NOMO-1 treated with DMSO at 0.1 percent for 48 hours (cell line): ENCODE results near the gene PALD1.
A peak's percentile ranks its signal among the peaks of the same experiment; 100 is the strongest.

Experiments
- DNase-seq: peaks from one replicate; lab custom pipeline; 2025; ENCODE audit not compliant: unreplicated experiment; lab: John Stamatoyannopoulos, UW

The PALD1 gene

GRCh38 chr10:70535001-70535400 lies 56.4 kb downstream of the PALD1 start:
- DNase-seq, result no peak

GRCh38 chr10:70535451-70535850 lies 56.9 kb downstream of the PALD1 start:
- DNase-seq, result no peak

- DNase-seq, result no peak
These were observed 57.8 kb downstream of the PALD1 start for GRCh38 chr10:70536196-70536861.

DNA sequence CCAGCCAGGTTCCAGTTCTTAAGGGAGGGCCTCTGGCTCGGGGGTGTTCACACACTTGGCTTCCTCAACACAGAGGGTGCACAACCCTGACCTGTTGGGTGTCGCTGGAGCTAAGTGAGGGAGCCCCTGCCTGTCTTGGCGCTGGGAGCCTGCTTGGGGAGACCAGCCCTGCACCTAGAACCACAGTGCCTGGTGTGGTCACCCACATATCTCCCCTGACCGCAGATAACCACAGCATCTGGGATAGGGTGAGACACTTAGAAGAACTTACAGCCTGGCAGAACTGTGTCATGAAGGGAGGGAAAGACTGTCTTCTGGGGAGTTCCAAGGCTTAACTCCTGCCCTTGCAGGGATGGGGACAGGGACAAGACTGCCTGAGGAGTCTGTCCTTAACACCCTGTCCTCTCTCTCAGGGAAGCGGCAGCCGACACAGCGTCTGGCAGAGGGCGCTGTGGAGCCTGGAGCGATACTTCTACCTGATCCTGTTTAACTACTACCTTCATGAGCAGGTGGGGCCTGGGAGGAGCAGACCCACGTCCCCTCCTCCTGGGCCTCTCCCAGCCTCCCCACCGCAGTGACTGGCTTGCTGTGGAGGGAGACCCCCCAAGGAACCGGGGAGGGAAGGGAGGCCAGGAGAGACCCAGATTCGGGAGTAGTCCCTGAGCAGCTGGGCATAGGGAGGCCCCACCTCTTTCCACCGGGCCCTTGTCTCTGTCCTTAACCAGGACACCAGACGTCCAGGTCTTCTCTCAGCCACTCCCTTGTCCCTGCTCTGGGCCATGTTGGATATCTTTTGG lies 59.0 kb downstream of the PALD1 start:
- DNase-seq, result no peak

GRCh38 chr10:70538195-70538520 lies 59.6 kb downstream of the PALD1 start:
- DNase-seq, result no peak

DNA sequence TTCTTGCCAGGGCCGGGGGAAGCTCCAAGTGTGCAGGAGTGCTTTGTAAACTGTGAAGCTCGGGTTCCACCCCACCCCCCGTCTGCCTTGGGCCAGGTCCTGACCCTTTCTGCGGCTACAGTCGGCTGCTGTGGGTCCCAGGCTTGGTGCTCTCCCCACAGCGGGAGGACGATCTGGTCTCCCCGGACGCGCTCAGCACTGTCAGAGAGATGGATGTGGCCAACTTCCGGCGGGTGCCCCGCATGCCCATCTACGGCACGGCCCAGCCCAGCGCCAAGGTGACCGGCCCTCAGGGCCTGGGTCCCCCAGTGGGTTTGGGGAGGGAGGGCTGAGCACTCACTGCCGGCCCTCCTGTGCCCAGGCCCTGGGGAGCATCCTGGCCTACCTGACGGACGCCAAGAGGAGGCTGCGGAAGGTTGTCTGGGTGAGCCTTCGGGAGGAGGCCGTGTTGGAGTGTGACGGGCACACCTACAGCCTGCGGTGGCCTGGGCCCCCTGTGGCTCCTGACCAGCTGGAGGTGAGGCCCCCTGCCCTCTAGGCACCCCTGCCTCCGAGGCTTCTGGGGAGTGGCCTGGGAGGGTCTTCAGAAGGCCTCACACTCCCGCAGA lies 60.3 kb downstream of the PALD1 start:
- no peak for DNase-seq

DNA sequence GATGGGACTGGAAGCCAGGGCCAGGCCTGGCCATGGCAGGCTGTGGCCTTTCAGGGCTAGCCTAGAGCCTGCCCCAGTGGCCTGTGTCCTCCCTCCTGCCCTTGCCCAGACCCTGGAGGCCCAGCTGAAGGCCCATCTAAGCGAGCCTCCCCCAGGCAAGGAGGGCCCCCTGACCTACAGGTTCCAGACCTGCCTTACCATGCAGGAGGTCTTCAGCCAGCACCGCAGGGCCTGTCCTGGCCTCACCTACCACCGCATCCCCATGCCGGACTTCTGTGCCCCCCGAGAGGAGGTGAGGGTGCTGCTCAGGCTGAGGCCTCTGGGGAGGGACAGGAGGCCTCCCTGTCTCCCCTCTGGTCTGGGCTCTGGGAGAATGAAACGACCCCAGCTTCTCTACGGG lies 60.9 kb downstream of the PALD1 start:
- no peak for DNase-seq

- DNase-seq, result no peak
These were observed 61.7 kb downstream of the PALD1 start for GRCh38 chr10:70540089-70540788.

GRCh38 chr10:70540789-70541360 lies 62.3 kb downstream of the PALD1 start:
- no peak for DNase-seq

DNA sequence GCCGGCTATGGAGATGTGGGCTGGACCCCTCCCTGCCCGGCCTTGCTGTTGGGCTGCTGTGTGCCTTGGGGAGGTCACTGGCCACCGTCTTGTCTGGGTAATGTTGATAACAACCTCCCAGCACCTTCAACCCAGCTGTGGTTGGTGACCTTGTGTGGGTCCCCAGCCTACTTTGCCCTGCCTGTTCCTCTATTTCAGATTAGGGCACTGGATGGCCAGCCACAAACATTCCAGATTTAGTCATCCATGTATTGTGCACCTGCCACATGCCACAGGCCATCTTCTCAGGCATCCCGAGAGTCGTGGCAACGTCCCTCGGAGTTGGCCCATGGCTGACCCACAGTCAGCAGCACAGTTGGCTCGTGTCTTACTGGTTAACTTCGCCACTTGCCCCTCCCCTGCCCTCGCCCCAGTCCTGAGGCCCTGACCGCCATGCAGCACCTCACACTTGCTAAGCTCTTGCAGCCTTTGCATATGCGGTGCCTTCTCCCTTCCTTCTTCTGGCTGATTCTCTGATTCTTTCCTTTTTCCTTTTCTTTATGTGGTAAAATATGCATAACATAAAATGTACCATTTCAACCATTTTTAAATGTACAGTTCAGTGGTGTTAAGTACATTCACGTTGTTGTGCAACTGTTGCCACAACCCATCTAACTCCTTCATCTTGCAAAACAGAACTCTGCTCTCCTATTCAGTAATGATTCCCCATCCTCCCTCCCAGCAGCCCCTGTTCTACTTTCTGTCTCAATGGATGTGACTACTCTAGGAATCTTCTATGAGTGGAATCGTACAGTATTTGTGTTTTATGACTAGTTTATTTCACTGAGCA lies 63.4 kb downstream of the PALD1 start:
- DNase-seq, result peak; percentile 32

- no peak for DNase-seq
These were observed 64.0 kb downstream of the PALD1 start for GRCh38 chr10:70542565-70542938.

DNA sequence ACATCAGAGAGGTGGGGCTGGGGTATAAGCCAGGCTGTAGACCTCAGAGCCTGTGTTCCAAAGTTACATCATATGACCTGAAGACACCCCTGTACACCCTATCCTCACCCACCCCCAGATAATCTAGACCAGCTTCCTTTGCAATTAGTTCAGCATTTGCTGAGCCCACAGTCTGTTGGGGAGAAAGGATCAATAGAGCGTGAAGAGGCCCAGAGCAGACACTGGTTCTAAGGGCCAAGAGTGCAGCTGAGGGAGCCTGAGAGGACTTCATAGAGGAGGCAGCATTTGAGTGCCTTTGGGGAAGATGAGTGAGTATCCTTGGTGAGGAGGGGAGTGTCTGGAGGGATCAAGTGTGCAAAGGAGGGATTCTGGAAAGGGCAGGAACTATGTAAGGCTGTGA lies 65.3 kb downstream of the PALD1 start:
- no peak for DNase-seq

GRCh38 chr10:70544431-70545340 lies 66.1 kb downstream of the PALD1 start:
- DNase-seq, result no peak

GRCh38 chr10:70546584-70546983 lies 68.0 kb downstream of the PALD1 start:
- DNase-seq, result no peak

DNA sequence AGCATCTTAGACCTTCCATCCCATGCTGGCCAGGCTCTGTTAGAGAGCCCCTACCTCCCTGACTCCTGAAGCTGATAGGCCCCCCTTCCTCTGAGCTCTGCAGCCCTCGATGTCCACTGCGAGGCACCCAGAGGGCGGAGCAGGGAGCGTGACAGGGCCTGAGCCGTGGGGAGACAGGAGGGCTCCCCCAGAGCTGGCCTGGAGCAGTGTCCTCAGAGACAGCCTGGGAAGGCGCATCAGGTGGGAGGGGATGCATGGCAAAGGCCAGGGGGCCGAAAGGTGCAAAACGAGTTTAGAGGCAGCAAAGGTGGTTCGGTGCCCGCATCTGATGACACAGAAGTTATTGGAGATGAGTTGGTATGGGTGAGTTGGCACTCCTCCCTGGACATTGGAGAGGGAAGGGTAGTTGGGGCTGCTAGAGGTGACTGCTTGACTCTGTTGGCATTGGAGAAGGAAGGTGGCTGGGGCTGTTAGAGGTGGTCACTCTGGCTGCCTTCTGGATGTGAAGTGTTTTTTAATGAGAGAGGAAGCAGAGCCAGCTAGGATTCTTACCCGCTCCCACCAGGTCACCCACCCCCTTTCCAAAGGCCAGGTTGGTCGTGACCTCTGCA lies 70.9 kb downstream of the PALD1 start:
- no peak for DNase-seq

DNA sequence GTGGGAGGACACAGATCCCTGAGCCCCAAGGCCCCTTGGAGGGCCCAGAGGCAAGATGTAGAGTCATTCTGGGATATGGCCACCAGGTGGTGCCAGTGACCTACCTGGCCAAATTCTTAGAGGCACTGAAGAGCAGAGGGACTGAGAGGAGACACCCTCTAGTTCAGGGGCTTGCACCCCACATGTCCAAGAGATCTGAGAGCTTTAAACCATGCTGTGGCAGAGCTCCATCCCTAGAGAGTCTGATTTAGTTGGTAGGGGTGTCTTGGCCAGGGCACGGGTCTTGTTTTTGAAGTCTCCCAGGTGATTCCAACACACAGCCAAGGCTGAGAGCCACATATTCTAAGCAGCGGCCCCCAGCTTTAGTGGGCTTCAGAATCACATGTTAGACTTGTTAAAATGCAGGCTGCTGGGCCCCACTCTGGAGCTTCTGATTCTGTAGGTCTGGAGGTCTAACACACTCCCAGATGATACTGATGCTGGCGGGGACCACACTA lies 71.4 kb downstream of the PALD1 start:
- peak; percentile 44 for DNase-seq

GRCh38 chr10:70550459-70550858 lies 71.9 kb downstream of the PALD1 start:
- no peak for DNase-seq

DNA sequence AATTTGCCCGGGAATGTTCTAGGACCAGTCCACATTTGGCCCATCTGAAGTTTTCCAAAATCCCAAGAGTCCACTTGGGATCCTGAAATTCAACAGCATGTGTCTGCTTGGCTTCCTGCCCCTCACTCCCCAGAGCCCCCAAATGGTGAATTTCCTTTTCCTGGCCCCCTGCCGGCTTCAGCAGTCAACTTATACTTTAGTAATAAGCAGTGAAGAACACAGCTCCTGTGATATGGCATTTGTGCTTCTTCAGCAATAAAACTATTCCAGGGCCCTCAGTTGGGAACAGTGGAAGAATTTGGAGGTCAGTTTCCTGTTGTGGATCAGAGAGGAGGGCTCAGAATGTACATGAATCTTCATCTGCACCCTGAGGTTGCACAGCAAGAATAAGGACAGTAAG lies 72.9 kb downstream of the PALD1 start:
- no peak for DNase-seq

- no peak for DNase-seq
These were observed 73.4 kb downstream of the PALD1 start for GRCh38 chr10:70551971-70552422.
